GM12864 (cell line): ENCODE measurements around the gene REEP5.
A peak's percentile ranks its signal among the peaks of the same experiment; 100 is the strongest.

Experiments
- DNase-seq: peaks from one replicate; pipeline ENCODE4 v3.0.0-alpha.2; 2011; ENCODE audit warnings: low read depth
- H3K4me3 ChIP-seq: 2 replicates; pipeline ENCODE4 v1.5.1; 2011; ENCODE audit warnings: mild to moderate bottlenecking, low read depth, low read length, control low read depth
- CTCF ChIP-seq: IDR thresholded peaks from 2 replicates; pipeline ENCODE4 v1.5.1; 2011; ENCODE audit warnings: low read depth, mild to moderate bottlenecking, moderate library complexity, low read length, control low read depth, inconsistent platforms; ENCODE audit errors: missing control alignments

Gene REEP5

GRCh38 chr5:112870966-112871365, 51.1 kb downstream of the REEP5 start:
- TF ChIP-seq CTCF, result no peak
- H3K4me3 ChIP-seq, result no peak overlapping the region
- no peak for DNase-seq

- peak; percentile 15 for DNase-seq
- no peak for TF ChIP-seq CTCF
- H3K4me3 ChIP-seq, result no peak overlapping the region
Measured at GRCh38 chr5:112869948-112870347, 52.1 kb downstream of the REEP5 start.

GRCh38 chr5:112867411-112867810, 54.6 kb downstream of the REEP5 start:
- no peak for TF ChIP-seq CTCF
- H3K4me3 ChIP-seq, result no peak overlapping the region
- DNase-seq, result no peak

GRCh38 chr5:112866739-112867138, 55.3 kb downstream of the REEP5 start:
- no peak for TF ChIP-seq CTCF
- no peak overlapping the region for H3K4me3 ChIP-seq
- DNase-seq, result no peak

- no peak overlapping the region for H3K4me3 ChIP-seq
- DNase-seq, result no peak
- no peak for TF ChIP-seq CTCF
Measured at GRCh38 chr5:112865128-112865527, 56.9 kb downstream of the REEP5 start.

- TF ChIP-seq CTCF, result no peak
- no peak overlapping the region for H3K4me3 ChIP-seq
- DNase-seq, result no peak
Measured at GRCh38 chr5:112863549-112863948, 58.5 kb downstream of the REEP5 start.

- TF ChIP-seq CTCF, result no peak
- H3K4me3 ChIP-seq, result peak overlapping the region; percentile 69
- DNase-seq, result no peak
Measured at GRCh38 chr5:112862085-112862484, 59.9 kb downstream of the REEP5 start.
